Measurements from ENCODE around the gene RXFP1.

RXFP1 gene

DNA sequence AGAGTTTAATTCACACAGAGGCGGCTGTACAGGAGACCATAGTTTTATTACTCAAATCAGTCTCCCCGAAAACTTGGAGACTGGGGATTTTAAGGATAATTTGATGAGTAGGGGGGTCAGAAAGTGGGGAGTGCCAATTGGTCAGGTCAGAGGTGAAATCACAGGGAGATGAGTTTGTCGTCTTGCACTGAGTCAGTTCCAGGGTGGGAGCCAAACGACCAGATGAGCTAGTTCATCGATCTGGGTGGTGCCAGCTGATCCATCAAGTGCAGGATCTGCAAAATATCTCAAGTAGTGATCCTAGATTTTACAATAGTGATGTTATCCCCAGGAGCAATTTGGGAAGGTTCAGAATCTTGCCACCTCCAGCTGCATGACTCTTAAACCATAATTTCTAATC, 154.4 kb downstream of the RXFP1 start:
- no peak for DNase-seq

DNA sequence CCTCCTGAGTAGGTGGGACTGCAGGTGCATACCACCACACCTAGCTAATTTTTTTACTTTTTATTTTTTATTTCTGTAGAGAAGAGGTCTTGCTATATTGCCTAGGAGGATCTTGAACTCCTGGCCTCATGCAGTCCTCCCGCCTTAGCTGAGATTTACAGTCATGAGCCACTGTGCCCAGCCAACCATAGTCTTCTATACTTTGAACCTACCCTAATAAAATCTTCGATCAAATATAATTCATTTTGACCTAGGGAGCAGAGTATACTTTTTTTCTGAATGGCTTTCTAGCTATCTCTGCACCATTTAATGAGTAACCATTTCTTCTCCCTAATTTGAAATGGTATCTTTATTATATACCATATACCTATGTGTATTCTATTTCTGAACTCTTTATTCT, 157.1 kb downstream of the RXFP1 start:
- no peak for DNase-seq

DNA sequence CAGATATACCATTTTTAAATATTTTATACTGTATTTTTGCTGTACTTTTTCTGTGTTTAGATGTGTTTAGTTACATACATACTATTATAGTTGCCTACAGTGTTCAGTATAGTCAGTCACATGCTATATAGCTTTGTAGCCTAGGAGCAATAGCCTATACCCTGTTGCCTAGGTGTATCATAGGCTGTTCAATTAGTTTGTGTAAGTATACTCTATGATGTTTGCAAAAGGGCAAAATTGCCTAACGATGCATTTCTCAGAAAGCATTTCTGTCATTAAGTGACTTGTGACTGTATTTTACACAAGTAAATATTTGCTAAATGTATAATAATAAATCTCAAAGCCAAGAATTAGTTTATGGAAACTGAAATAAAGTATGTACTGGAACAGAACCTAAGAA, 159.9 kb downstream of the RXFP1 start:
- DNase-seq, result no peak

DNA sequence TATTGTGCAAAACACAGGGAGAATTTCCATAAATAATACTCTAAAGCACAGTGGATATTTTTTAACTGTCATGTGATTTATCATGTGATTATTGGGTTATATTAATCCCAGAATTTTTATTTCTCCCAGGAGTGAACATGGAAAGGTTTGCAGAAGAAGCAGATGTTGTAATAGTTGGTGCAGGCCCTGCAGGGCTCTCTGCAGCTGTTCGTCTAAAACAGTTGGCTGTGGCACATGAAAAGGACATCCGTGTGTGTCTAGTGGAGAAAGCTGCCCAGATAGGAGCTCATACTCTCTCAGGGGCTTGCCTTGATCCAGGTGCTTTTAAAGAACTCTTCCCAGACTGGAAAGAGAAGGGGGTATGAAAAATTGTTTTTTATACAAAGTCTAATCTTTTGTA, 160.4 kb downstream of the RXFP1 start:
- no peak for DNase-seq

DNA sequence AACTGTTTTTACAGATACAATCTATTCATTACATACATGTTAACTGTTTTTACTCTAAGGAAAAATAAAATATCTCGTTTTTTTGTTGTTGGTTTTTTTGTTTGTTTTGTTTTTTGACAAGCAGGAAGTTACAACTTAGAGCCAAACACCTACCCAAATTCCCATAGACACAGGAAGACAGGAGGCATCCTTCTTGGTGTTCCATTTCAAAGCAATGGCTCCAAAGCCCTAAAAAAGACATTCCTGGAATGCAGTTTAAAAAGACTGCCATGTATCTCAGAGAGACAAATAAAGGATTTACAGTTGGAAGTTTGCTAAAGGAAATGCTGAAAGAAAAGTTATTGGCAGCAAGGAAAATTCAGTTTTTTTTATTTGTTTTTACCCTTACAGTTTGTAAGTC, 167.1 kb downstream of the RXFP1 start:
- DNase-seq, result no peak
